KMS-11 (cell line): ENCODE measurements around the gene FGF14.

Source experiments
- H2AFZ ChIP-seq: fragments of 200-600 bp; sonication (generic); 2 replicates; pipeline ENCODE4 v1.6.1; 2016; ENCODE audit warnings: antibody characterized with exemption, mixed run types, low read depth
- H3K27ac ChIP-seq: fragments of 200-600 bp; sonication (generic); 2 replicates; pipeline ENCODE4 v1.6.1; 2016; ENCODE audit warnings: mild to moderate bottlenecking, mixed run types
- H3K27me3 ChIP-seq: fragments of 200-600 bp; sonication (generic); 2 replicates; pipeline ENCODE4 v1.6.1; 2017; ENCODE audit warnings: mild to moderate bottlenecking, low read depth, mixed run types, moderate library complexity; ENCODE audit not compliant: insufficient read depth
- H3K36me3 ChIP-seq: fragments of 200-600 bp; sonication (generic); 2 replicates; pipeline ENCODE4 v1.6.1; 2017; ENCODE audit warnings: mild to moderate bottlenecking, mixed run types; ENCODE audit not compliant: insufficient read depth
- H3K4me1 ChIP-seq: fragments of 200-600 bp; sonication (generic); 2 replicates; pipeline ENCODE4 v1.6.1; 2016; ENCODE audit warnings: mild to moderate bottlenecking, low read depth, mixed run types; ENCODE audit not compliant: poor library complexity, severe bottlenecking
- H3K4me2 ChIP-seq: fragments of 200-600 bp; sonication (generic); 2 replicates; pipeline ENCODE4 v1.7.0; 2016; ENCODE audit warnings: mild to moderate bottlenecking, mixed run types
- H3K4me3 ChIP-seq: fragments of 200-600 bp; sonication (generic); IDR thresholded peaks from 2 replicates; pipeline ENCODE4 v1.6.1; 2017; ENCODE audit warnings: low read depth, low read length, mixed read lengths; ENCODE audit not compliant: insufficient read depth
- H3K79me2 ChIP-seq: fragments of 200-600 bp; sonication (generic); 2 replicates; pipeline ENCODE4 v1.6.1; 2016; ENCODE audit warnings: low read depth, mixed run types; ENCODE audit not compliant: insufficient read depth
- H3K9ac ChIP-seq: fragments of 200-600 bp; sonication (generic); 2 replicates; pipeline ENCODE4 v1.6.1; 2016; ENCODE audit warnings: mild to moderate bottlenecking, mixed run types
- H4K20me1 ChIP-seq: fragments of 200-600 bp; sonication (generic); 2 replicates; pipeline ENCODE4 v1.6.1; 2016; ENCODE audit warnings: mild to moderate bottlenecking, mixed run types; ENCODE audit not compliant: insufficient read depth
- CTCF ChIP-seq: fragments of 200-600 bp; sonication (generic); conservative IDR thresholded peaks from 2 replicates; pipeline ENCODE4 v1.6.1; 2017; ENCODE audit warnings: low read depth, mild to moderate bottlenecking, antibody characterized with exemption, low read length, moderate library complexity, mixed read lengths

Gene FGF14

DNA sequence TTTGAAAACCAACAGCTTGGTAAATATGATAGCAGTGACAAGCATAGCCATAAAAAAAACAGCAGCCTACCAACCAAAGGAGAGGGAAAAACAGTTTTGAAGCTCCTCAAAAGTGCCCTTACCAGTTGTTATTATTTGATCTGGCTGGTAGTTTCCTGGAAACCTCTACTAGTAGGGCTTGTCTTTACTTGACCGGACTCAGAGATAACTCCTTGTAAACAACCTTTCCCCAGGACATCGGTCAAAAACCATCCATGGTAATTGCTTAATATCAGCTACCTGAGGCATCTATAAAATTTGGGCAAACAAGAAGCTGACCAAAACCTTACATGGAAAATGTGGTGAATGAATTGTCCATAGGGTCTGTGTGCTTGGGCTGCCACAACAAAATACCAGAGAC, 210.9 kb downstream of the FGF14 start:
- H2AFZ ChIP-seq: no peak overlapping the region
- TF ChIP-seq CTCF: no peak
- H3K4me1 ChIP-seq: no peaks in the 10 kb centered on the region
- no peak overlapping the region for H3K27ac ChIP-seq
- no peaks in the 10 kb centered on the region for H4K20me1 ChIP-seq
- H3K36me3 ChIP-seq: no peaks in the 10 kb centered on the region
- H3K9ac ChIP-seq: no peak overlapping the region
- H3K27me3 ChIP-seq: no peaks in the 10 kb centered on the region
- H3K4me3 ChIP-seq: no peak overlapping the region
- no peaks in the 10 kb centered on the region for H3K79me2 ChIP-seq
- no peak overlapping the region for H3K4me2 ChIP-seq

- Histone ChIP-seq H3K4me3 (no peak overlapping the region), H3K79me2 (no peaks in the 10 kb centered on the region), H3K27me3 (no peaks in the 10 kb centered on the region), H2AFZ (no peak overlapping the region), H3K36me3 (no peaks in the 10 kb centered on the region), H3K9ac (no peak overlapping the region), H4K20me1 (no peaks in the 10 kb centered on the region), H3K4me1 (no peaks in the 10 kb centered on the region), H3K27ac (no peak overlapping the region), H3K4me2 (no peak overlapping the region)
- TF ChIP-seq CTCF: no peak
Observed at GRCh38 chr13:102187313-102187712, 214.5 kb downstream of the FGF14 start.

- H3K4me1 ChIP-seq: no peaks in the 10 kb centered on the region
- H3K79me2 ChIP-seq: no peaks in the 10 kb centered on the region
- H4K20me1 ChIP-seq: no peaks in the 10 kb centered on the region
- no peak overlapping the region for H3K27ac ChIP-seq
- H3K36me3 ChIP-seq: no peaks in the 10 kb centered on the region
- no peak for TF ChIP-seq CTCF
- no peak overlapping the region for H2AFZ ChIP-seq
- no peaks in the 10 kb centered on the region for H3K27me3 ChIP-seq
- H3K4me3 ChIP-seq: no peak overlapping the region
- H3K4me2 ChIP-seq: no peak overlapping the region
- no peak overlapping the region for H3K9ac ChIP-seq
Observed at GRCh38 chr13:102185375-102185984, 216.4 kb downstream of the FGF14 start.

GRCh38 chr13:102183509-102184182, 218.2 kb downstream of the FGF14 start:
- TF ChIP-seq CTCF: no peak

More at GRCh38 chr13:102183509-102184182, 218.2 kb downstream of the FGF14 start:
- no peak overlapping the region for H3K4me3 ChIP-seq
- H3K4me1 ChIP-seq: no peaks in the 10 kb centered on the region
- no peaks in the 10 kb centered on the region for H3K79me2 ChIP-seq
- H2AFZ ChIP-seq: no peak overlapping the region
- H4K20me1 ChIP-seq: no peaks in the 10 kb centered on the region
- H3K9ac ChIP-seq: no peak overlapping the region
- H3K27me3 ChIP-seq: no peaks in the 10 kb centered on the region
- no peak overlapping the region for H3K27ac ChIP-seq
- no peak overlapping the region for H3K4me2 ChIP-seq
- no peaks in the 10 kb centered on the region for H3K36me3 ChIP-seq
